Umbilical cord (tissue), 2 donors: Measurements from ENCODE around the gene TBPL1. TPM values are rescaled to one million over a fixed set of nuclear protein-coding genes. Genes with fewer than 3 reads are reported as not detected.

Source experiments
- DNase-seq: peaks from one replicate; pipeline ENCODE4 v3.0.0-alpha.2; 2015; ENCODE audit warnings: low spot score
- total RNA-seq: library from RNA; depleted of rRNA; stranded (reverse); fragments of >200 nt; gene quantifications from one replicate; pipeline ENCODE4 v1.2.3, GENCODE V29; 2014; ENCODE audit warnings: low replicate concordance; ENCODE audit not compliant: insufficient read depth

Gene TBPL1
- total RNA-seq, 1 donor from 2014 or later: 18.8 TPM

GRCh38 chr6:134005800-134006199 lies 52.8 kb downstream of the TBPL1 start:
- DNase-seq: no peak

GRCh38 chr6:134007077-134007476 lies 54.1 kb downstream of the TBPL1 start:
- DNase-seq: no peak

DNA sequence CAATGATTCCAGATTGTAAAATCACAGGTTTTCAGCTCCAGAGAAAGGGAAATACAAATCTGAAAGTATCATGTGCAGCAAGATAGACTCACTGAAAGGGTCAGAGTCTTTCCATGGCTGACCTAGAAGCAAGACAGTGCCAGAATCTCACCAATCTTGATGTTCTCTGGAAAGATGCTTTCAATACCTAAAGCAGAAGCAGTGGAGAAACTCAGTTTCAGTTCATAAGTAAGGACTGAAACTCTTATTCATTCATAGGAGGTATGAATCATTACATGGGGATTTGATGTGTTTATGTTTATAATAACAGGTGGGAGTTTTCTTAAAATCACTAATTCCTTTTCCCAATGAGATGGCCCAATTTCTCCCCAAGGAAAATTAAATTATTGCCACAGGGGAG lies 56.9 kb downstream of the TBPL1 start:
- no peak for DNase-seq

DNA sequence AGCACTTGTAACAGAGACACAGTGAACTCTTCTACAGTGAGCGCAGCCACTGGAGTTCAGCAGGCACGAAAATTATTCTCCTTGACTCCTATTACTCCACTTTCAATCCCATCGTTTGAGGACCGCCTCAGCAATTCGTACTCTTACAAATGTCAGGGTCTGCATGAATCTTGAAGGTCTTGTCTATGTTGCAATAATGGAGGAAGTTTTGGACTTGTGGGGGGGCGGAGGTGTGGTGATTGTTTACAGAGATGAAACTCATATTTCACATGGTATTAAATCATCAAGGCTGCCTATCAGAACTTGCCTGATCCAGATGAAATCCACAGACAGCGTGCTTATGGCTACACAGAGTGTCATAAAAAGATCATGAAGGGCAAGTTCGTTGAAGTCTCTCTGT lies 57.4 kb downstream of the TBPL1 start:
- DNase-seq: no peak

GRCh38 chr6:134010974-134011373 lies 58.0 kb downstream of the TBPL1 start:
- DNase-seq: no peak

GRCh38 chr6:134014588-134015137 lies 61.6 kb downstream of the TBPL1 start:
- DNase-seq: no peak

DNA sequence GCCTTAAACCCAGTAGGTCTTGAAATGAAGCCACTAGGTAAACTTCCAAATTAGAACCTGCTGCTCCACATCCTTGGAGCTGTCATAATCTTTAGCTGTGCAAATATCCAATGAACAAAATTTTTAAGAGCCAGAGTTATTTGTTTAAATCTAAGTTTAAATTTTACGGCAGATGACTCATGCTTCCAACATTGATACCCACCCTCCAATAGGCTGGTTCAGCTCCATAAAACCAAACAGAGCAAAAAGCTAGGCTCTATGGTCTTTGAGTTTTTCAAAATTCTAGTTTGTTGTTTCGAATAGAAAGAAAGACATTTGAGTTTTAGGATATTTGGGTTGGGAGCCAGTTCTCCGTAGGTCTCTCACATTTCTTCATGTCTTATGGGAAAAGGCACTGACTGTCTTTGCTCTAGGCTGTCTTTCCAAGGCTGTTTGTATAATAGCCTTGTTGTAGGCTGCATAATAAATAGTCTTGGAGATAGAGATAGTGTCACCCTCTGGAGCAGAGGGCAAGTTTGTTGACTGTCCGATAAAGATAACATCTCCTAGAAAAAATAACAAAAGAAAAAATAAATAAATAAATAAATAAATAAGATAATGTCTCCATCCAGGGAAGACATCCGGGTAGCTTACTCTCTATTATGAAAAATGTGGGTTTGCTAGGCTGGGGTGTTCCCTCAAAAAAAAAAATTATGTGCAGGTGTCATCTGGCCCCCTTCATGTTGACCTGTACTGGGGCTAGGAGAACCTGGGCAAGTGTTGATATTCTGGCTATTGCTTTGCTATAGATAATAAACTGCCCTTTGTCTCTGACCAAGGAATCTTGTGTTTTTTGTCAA lies 62.9 kb downstream of the TBPL1 start:
- DNase-seq: no peak

GRCh38 chr6:134016558-134016814 lies 63.5 kb downstream of the TBPL1 start:
- DNase-seq: no peak

GRCh38 chr6:134020071-134020470 lies 67.0 kb downstream of the TBPL1 start:
- DNase-seq: no peak

- DNase-seq: no peak
Observed at GRCh38 chr6:134020543-134020942, 67.5 kb downstream of the TBPL1 start.

DNA sequence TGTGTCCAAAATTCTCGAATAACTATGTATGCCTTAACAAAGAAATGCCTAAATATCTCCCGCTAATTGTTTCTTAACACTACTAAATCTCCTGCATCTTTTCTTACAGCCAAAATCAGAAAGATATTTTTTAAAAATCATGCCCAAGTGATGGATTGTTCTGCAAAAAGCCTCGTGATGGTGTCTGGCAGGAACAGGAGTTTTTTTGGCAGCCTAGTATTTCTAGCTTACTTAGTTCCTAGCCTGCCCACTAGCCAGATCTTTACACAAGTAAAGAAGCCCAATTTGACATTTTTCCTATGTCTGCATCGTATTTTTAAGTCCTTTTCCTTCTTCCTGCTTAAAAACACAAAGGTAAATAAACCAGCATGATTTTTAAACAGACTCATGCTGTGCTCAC lies 67.9 kb downstream of the TBPL1 start:
- no peak for DNase-seq

DNA sequence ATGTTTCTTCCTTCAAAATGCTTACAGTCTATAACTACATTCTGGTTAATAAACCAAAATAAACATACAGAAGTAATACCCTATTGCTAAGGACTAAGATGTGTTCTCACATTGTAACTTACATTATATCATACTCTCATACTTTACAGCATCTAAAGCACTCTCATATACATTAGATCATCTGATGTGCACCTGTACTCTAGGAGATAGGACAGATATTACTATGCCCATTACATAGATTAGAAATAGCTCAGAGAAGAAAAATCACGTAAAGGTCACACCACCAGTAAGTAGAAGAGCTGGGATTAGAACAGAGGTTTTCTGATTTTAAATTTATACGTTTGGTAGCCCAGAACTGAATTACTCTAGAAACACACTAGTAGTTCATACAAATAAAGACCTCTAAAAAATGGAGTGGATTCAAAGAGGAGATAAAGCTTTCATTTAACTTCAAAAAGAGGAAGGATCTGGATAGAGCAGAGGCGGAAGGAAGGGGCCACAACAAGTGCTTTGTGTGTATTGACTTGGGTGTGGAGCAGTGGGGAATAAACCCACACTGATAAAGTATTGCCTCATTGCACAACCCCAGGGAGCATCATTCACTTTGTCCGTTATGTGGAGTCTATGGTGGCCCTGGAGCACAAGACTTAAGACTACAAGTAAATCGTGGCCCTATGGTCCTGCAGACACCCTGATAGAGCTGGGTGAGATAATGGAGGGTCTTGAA lies 68.5 kb downstream of the TBPL1 start:
- no peak for DNase-seq

DNA sequence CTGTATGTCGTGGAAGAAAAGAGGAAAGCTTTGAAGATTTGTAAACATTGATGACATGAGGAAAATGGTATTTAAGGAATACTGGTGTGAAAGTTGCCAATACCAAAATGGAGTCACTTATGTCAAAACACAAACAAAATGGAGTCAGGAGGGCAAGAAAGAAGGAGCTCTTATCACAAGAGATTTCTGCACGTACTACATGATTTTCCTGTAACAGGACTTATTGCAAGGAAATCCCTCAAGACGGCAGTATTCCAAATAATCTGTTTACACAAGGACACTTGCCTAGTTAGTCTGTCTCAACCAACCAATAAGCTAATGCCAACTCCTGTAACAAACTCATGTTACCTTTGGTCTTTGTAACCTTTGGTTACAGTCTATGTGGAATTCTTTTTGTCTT lies 69.6 kb downstream of the TBPL1 start:
- DNase-seq: no peak

DNA sequence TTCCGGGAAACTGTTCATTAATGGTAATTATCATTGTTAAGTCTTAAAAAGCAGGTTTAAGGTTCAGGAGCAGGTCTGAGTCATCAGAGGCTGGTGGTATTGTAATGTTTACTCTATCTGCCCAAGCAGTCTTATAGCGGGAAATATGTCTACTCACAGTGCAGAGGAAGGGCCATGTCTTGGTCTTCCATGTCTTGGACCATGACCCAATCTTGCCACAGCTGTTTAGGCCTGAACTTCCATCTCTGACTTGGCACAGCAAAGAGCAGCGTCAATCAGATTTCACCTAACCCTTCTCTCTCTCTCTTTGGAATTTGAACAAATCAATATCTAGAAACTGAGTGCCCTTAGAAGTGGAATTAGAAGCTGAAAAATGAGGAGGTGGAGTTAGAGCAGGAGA lies 73.6 kb downstream of the TBPL1 start:
- no peak for DNase-seq

DNA sequence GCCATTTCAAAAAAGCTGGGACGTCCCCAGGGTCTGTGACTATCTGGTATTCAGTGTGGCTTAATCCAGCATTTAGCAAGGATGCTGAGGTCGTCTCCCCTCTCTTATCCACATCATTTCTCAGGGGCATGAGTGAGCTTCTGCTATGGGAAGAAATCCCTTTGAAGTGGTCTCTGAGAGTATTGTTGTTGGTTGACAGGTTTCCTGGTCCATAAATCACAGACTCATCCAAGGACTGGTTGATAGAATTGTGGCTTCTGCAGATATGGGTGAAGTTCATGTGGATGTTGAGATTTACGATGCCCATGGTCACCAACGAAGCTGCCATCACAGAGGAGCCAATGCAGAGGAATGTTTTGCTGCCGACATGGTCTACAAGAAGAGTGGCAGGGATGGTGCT lies 75.4 kb downstream of the TBPL1 start:
- no peak for DNase-seq

GRCh38 chr6:134029495-134030455 lies 76.8 kb downstream of the TBPL1 start:
- DNase-seq: no peak

GRCh38 chr6:134031696-134032255 lies 78.8 kb downstream of the TBPL1 start:
- no peak for DNase-seq

DNA sequence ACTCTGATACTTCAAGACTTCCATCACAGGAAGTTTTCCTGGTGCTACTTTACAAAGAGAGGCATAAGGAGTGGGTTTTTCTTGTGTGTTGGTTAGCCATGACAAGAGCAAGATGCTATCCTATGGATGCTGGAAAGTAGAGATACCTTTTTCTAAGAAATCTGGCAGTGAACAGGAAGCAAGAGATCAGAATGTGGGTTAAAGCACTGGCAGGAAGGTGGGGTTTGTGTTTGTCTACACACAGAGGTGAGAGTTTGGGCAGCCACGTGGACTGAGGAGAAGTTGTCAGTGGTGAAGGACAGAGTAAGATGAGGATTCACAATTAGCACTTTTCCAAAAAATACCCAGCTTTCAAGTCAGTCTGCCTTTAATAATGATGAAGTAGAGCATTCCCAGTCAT lies 81.5 kb downstream of the TBPL1 start:
- no peak for DNase-seq

GRCh38 chr6:134034961-134035822 lies 82.2 kb downstream of the TBPL1 start:
- DNase-seq: no peak

- DNase-seq: no peak
Observed at GRCh38 chr6:134035823-134036296, 82.8 kb downstream of the TBPL1 start.
